ENCODE results near the gene APC2.

APC2 gene

GRCh38 chr19:1438933-1439354, 11.0 kb upstream of the APC2 start:
- peak overlapping the region; percentile 77 for H3K4me3 ChIP-seq (ENCODE audit: low read depth, low read length)

GRCh38 chr19:1439525-1440417, 10.2 kb upstream of the APC2 start:
- peak overlapping the region; percentile 77 for H3K4me3 ChIP-seq (ENCODE audit: low read depth, low read length)

More at GRCh38 chr19:1438933-1439354, 11.0 kb upstream of the APC2 start:
- TF ChIP-seq CTCF (IDR thresholded peaks at IDR 0.05; ENCODE audit: borderline replicate concordance, insufficient read depth, low read depth, low read length): no peak

GRCh38 chr19:1440418-1440801, 9.5 kb upstream of the APC2 start:
- H3K4me3 ChIP-seq (ENCODE audit: low read depth, low read length): no peak overlapping the region
- TF ChIP-seq CTCF (IDR thresholded peaks at IDR 0.05; ENCODE audit: borderline replicate concordance, insufficient read depth, low read depth, low read length): no peak

- no peak for TF ChIP-seq CTCF (IDR thresholded peaks at IDR 0.05; ENCODE audit: borderline replicate concordance, insufficient read depth, low read depth, low read length)
- no peak overlapping the region for H3K4me3 ChIP-seq (ENCODE audit: low read depth, low read length)
These were observed 8.9 kb upstream of the APC2 start for GRCh38 chr19:1441022-1441426.

- no peak for TF ChIP-seq CTCF (IDR thresholded peaks at IDR 0.05; ENCODE audit: borderline replicate concordance, insufficient read depth, low read depth, low read length)
- H3K4me3 ChIP-seq (ENCODE audit: low read depth, low read length): no peak overlapping the region
These were observed 8.1 kb upstream of the APC2 start for GRCh38 chr19:1441677-1442438.

- peak; percentile 99 for TF ChIP-seq CTCF (IDR thresholded peaks at IDR 0.05; ENCODE audit: borderline replicate concordance, insufficient read depth, low read depth, low read length)
- H3K4me3 ChIP-seq (ENCODE audit: low read depth, low read length): peak overlapping the region; percentile 58
These were observed 4.6 kb upstream of the APC2 start for GRCh38 chr19:1445185-1445931.
